Neural progenitor cell (in vitro differentiated cells): Measurements from ENCODE around the gene SLC27A3. TPM values are rescaled to one million over a fixed set of nuclear protein-coding genes. Genes with fewer than 3 reads are reported as not detected.

Experiments
- DNase-seq: peaks from one replicate; pipeline ENCODE4 v3.0.0-alpha.2; 2016; ENCODE audit warnings: low spot score
- H2AFZ ChIP-seq: fragments of 200-600 bp; sonication (generic); replicated peaks from 2 replicates; pipeline ENCODE4 v1.6.1; 2016; ENCODE audit warnings: antibody characterized with exemption
- H3F3A ChIP-seq: fragments of 200-600 bp; sonication (generic); 2 replicates; pipeline ENCODE4 v1.6.1; 2016; ENCODE audit warnings: antibody characterized with exemption, low read depth
- H3K27ac ChIP-seq: fragments of 200-600 bp; sonication (generic); 2 replicates; pipeline ENCODE4 v1.5.1; 2016; ENCODE audit warnings: mild to moderate bottlenecking
- H3K27me3 ChIP-seq: fragments of 200-600 bp; sonication (generic); 2 replicates; pipeline ENCODE4 v1.6.1; 2016; ENCODE audit warnings: mild to moderate bottlenecking, moderate library complexity
- H3K36me3 ChIP-seq: fragments of 200-600 bp; sonication (generic); 2 replicates; pipeline ENCODE4 v1.5.1; 2016
- H3K4me1 ChIP-seq: fragments of 200-600 bp; sonication (generic); 2 replicates; pipeline ENCODE4 v1.6.1; 2016; ENCODE audit warnings: mixed run types
- H3K4me2 ChIP-seq: fragments of 200-600 bp; sonication (generic); 2 replicates; pipeline ENCODE4 v1.6.1; 2016
- H3K4me3 ChIP-seq: fragments of 200-600 bp; sonication (generic); 2 replicates; pipeline ENCODE4 v1.5.1; 2016
- H3K79me2 ChIP-seq: fragments of 200-600 bp; sonication (generic); 2 replicates; pipeline ENCODE4 v1.6.1; 2016; ENCODE audit warnings: low read depth
- H3K9ac ChIP-seq: fragments of 200-600 bp; sonication (generic); 2 replicates; pipeline ENCODE4 v1.6.1; 2016
- H3K9me3 ChIP-seq: fragments of 200-600 bp; sonication (generic); 2 replicates; pipeline ENCODE4 v1.5.1; 2016; ENCODE audit warnings: low read depth
- H4K20me1 ChIP-seq: fragments of 200-600 bp; sonication (generic); 2 replicates; pipeline ENCODE4 v1.6.1; 2016; ENCODE audit warnings: low read depth
- H3K27ac Mint-ChIP-seq: 3 replicates; pipeline ENCODE4 v1.8.0; 2021; ENCODE audit warnings: mixed read lengths
- H3K27me3 Mint-ChIP-seq: 2 replicates; pipeline ENCODE4 v1.8.0; 2022; ENCODE audit warnings: low read depth, mild to moderate bottlenecking, inconsistent platforms, moderate library complexity, mixed read lengths; ENCODE audit not compliant: insufficient read depth
- H3K36me3 Mint-ChIP-seq: 3 replicates; pipeline ENCODE4 v1.8.0; 2021; ENCODE audit warnings: mixed read lengths
- H3K4me1 Mint-ChIP-seq: 3 replicates; pipeline ENCODE4 v1.8.0; 2021; ENCODE audit warnings: mixed read lengths
- H3K4me3 Mint-ChIP-seq: 3 replicates; pipeline ENCODE4 v1.8.0; 2021; ENCODE audit warnings: mild to moderate bottlenecking, moderate library complexity, mixed read lengths
- H3K9me3 Mint-ChIP-seq: 3 replicates; pipeline ENCODE4 v1.8.0; 2020; ENCODE audit warnings: mixed read lengths
- EZH2 ChIP-seq: fragments of 200-600 bp; sonication (generic); IDR thresholded peaks from 2 replicates; pipeline ENCODE4 v1.6.1; 2017; ENCODE audit warnings: antibody characterized with exemption, mild to moderate bottlenecking, moderate library complexity
- EZH2phosphoT487 ChIP-seq: fragments of 200-600 bp; sonication (generic); IDR thresholded peaks from 2 replicates; pipeline ENCODE4 v1.6.1; 2017; ENCODE audit warnings: antibody characterized with exemption
- total RNA-seq: library from RNA; depleted of rRNA; stranded (reverse); fragments of >200 nt; gene quantifications from 2 replicates; pipeline ENCODE4 v1.2.3, GENCODE V29; 2015; ENCODE audit warnings: low replicate concordance
- TF ChIP-seq, protein P1 (sequence below): fragments of 200-600 bp; sonication (generic); IDR thresholded peaks from 2 replicates; pipeline ENCODE4 v1.5.1; 2017; ENCODE audit warnings: antibody characterized with exemption, mild to moderate bottlenecking

SLC27A3 gene
- total RNA-seq, 1 donor from 2014 or later, result 10.1 TPM

DNA sequence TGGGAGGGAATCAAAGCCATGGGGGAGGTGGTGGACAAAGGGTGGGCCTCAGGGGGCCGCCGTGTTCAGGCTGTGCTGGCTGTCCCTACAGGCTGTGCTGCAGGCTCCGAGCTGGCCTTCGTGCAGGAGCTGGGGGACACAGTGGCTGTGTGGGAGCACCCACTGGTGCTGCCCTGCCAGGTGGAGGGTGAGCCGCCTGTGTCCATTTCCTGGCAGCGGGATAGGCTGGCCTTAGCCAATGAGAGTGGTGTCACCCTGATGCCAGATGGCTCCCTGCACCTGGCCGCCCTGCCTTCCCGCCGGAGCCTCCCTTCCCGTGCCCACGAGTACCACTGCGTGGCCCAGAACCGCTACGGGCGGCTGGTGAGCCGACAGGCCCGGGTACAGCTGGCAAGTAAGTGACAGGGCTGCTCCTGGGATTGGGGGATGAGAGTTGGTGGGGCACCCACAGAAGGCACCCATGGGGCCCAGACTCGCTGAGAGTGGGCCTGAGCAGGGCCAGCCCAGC is 20.2 kb downstream of the SLC27A3 start:
- H2AFZ ChIP-seq, result no peak overlapping the region
- peaks cover 6% of the 10 kb centered on the region for H3K36me3 Mint-ChIP-seq

DNA sequence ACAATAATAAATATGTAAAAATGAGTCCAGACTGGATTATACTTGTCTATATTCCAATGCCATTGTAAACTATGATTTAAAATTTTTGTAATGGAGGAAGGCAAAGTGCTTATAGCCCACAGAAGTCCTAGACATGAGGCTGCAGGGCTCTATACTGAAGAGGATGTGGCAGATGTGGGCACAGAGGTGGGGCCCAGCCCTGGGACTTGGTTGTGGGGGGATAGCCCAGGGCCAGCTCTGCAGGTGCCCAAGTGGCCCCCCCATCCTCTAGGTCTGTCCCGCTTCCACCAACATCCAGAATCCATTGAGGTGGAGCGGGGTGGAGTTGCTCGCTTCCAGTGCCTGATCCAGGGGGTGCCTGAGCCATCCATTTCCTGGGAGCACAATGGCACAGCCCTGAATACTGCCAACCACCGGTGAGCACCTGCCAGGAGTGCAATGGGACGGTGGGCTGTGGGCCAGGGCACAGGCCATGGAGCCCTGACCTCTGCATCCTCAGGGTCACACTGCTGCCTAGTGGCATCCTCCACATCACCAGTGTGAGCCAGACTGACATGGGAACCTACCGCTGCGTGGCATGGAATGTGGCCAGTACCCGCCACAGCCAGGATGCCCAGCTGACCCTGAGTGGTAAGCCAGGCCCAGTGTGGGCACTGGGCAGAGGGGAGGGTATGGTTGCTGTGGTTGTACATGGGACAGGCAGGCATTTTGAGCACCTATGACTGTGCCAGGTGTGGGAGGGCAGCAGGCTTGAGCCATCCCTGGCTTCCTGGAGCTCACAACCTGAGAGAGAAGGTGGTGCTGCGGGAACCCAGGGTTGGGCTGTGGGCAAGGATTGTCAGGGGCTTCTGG is 21.0 kb downstream of the SLC27A3 start:
- H3K36me3 Mint-ChIP-seq, result peaks cover 6% of the 10 kb centered on the region

More for the DNA sequence above, 20.2 kb downstream of the SLC27A3 start:
- Mint-ChIP-seq H3K4me3 (peak overlapping the region; percentile 76), H3K27ac (peak overlapping the region; percentile 99), H3K27me3 (peaks cover 6% of the 10 kb centered on the region), H3K4me1 (peaks cover 50% of the 10 kb centered on the region), H3K9me3 (no peaks in the 10 kb centered on the region)
- H3K9ac ChIP-seq, result no peak overlapping the region
- DNase-seq, result no peak
- H3K27ac ChIP-seq, result no peak overlapping the region
- H3K4me3 ChIP-seq, result peak overlapping the region; percentile 32
- peaks cover 30% of the 10 kb centered on the region for H3F3A ChIP-seq
- H3K27me3 ChIP-seq, result no peaks in the 10 kb centered on the region
- no peaks in the 10 kb centered on the region for H3K9me3 ChIP-seq
- H4K20me1 ChIP-seq, result peaks cover 41% of the 10 kb centered on the region
- no peaks in the 10 kb centered on the region for H3K79me2 ChIP-seq
- no peak for TF ChIP-seq EZH2
- TF ChIP-seq, protein P1, sequence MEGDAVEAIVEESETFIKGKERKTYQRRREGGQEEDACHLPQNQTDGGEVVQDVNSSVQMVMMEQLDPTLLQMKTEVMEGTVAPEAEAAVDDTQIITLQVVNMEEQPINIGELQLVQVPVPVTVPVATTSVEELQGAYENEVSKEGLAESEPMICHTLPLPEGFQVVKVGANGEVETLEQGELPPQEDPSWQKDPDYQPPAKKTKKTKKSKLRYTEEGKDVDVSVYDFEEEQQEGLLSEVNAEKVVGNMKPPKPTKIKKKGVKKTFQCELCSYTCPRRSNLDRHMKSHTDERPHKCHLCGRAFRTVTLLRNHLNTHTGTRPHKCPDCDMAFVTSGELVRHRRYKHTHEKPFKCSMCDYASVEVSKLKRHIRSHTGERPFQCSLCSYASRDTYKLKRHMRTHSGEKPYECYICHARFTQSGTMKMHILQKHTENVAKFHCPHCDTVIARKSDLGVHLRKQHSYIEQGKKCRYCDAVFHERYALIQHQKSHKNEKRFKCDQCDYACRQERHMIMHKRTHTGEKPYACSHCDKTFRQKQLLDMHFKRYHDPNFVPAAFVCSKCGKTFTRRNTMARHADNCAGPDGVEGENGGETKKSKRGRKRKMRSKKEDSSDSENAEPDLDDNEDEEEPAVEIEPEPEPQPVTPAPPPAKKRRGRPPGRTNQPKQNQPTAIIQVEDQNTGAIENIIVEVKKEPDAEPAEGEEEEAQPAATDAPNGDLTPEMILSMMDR, result no peak
- TF ChIP-seq EZH2phosphoT487, result no peak
- peaks cover 33% of the 10 kb centered on the region for H3K4me1 ChIP-seq
- no peaks in the 10 kb centered on the region for H3K36me3 ChIP-seq
- peak overlapping the region; percentile 76 for H3K4me2 ChIP-seq

DNA sequence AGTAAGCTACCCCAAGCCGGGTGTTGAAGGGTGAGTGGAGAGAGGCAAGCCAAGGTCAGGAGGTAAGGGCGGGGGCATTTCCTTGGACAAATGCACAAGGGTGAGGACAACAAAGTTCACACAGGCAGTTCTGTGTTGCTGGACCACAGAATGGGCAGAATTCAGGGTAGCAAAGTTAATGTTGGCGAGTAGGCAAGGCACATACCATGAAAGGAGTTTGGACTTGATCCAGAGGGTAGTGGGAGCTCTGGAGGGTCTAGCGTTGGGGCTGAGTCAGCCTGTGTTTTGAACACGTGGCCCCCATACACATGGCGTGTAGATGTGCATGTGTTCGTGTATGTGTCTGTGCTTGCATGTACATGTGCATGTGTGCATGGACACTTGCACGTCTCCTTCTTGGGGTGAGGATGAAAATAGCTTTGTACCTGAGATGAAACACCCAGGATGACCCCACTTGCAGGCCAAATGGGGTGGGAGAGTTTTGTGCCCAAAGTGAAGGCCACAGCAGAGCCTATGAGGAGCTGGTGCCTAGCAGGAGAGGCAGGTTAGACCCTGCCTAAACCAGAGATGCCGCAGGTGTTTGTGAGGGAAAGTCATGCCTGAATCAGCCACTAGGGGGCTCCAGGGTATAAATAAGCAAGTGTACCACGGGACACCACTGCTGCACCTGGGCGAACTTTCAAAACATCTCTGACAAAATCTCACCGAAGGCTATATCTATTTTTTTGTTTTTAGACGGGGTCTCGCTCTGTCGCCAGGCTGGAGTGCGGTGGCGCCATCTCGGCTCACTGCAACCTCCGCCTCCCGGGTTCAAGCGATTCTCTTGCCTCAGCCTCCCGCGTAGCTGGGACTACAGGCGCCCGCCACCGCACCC is 21.8 kb downstream of the SLC27A3 start:
- Histone ChIP-seq H3K36me3 (no peaks in the 10 kb centered on the region), H3F3A (peaks cover 30% of the 10 kb centered on the region), H3K9me3 (no peaks in the 10 kb centered on the region), H2AFZ (no peak overlapping the region), H3K4me2 (no peak overlapping the region), H3K4me3 (no peak overlapping the region), H3K27ac (no peak overlapping the region), H3K4me1 (peaks cover 33% of the 10 kb centered on the region), H3K79me2 (no peaks in the 10 kb centered on the region), H3K9ac (no peak overlapping the region), H3K27me3 (no peaks in the 10 kb centered on the region), H4K20me1 (peaks cover 43% of the 10 kb centered on the region)
- H3K36me3 Mint-ChIP-seq, result peaks cover 8% of the 10 kb centered on the region
- DNase-seq, result peak; percentile 83
- H3K27me3 Mint-ChIP-seq, result peaks cover 7% of the 10 kb centered on the region
- H3K4me1 Mint-ChIP-seq, result peaks cover 40% of the 10 kb centered on the region
- no peak for TF ChIP-seq EZH2phosphoT487
- TF ChIP-seq, protein P1, result peak; percentile 79
- peak overlapping the region; percentile 43 for H3K4me3 Mint-ChIP-seq
- H3K27ac Mint-ChIP-seq, result peak overlapping the region; percentile 87
- H3K9me3 Mint-ChIP-seq, result no peaks in the 10 kb centered on the region

More for the DNA sequence above, 21.0 kb downstream of the SLC27A3 start:
- Histone ChIP-seq H3K79me2 (no peaks in the 10 kb centered on the region), H3K27me3 (no peaks in the 10 kb centered on the region), H3K27ac (no peak overlapping the region), H3K4me1 (peaks cover 33% of the 10 kb centered on the region), H4K20me1 (peaks cover 41% of the 10 kb centered on the region), H3F3A (peaks cover 30% of the 10 kb centered on the region), H3K4me2 (no peak overlapping the region), H3K36me3 (no peaks in the 10 kb centered on the region), H3K4me3 (no peak overlapping the region), H3K9ac (no peak overlapping the region), H2AFZ (no peak overlapping the region), H3K9me3 (no peaks in the 10 kb centered on the region)
- H3K4me3 Mint-ChIP-seq, result peak overlapping the region; percentile 52
- no peaks in the 10 kb centered on the region for H3K9me3 Mint-ChIP-seq
- no peak for TF ChIP-seq EZH2phosphoT487
- TF ChIP-seq EZH2, result no peak
- TF ChIP-seq, protein P1, result no peak
- peaks cover 45% of the 10 kb centered on the region for H3K4me1 Mint-ChIP-seq
- H3K27me3 Mint-ChIP-seq, result peaks cover 6% of the 10 kb centered on the region
- H3K27ac Mint-ChIP-seq, result peak overlapping the region; percentile 87
- no peak for DNase-seq
